Right hindlimb (tissue), 1 donor: ENCODE data around the gene CDH13.
A peak's percentile ranks its signal among the peaks of the same experiment; 100 is the strongest.

Experiments
- DNase-seq: peaks from one replicate; pipeline ENCODE4 v3.0.0-alpha.2; 2018

CDH13 gene

DNA sequence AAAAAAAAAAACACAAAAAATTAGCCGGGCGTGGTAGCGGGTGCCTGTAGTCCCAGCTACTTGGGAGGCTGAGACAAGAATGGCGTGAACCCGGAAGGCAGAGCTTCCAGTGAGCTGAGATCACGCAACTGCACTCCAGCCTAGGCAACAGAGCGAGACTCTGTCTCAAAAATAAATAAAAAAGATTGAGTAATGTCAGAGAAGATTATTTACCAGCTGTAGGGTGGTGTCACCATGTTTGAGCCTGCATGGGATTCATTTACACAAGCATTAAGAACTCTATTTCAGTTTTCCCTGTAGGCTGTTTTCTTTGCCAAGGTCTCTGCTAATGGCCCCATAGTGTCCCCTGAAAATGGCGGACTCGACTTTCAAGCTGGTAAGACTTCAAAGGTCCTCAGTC, 575.0 kb downstream of the CDH13 start:
- DNase-seq, result no peak

DNA sequence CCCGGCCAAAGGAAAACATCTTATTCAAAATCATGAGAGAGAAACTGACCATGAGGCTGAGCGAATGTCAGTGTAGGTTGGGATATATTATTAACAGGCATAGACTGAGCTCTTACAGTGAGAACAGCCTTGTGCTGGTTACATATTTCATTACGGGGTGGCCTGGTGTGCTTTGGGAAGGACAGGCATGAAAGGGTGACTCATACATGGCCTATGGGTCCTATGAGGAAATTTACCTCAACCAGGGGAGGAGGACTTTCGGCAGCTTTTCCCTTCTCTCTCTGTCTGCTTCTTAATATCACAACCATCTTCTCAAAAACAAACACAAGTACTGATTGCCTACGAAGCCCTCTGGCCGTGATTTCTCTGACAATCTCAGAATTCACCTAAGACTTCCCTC, 579.1 kb downstream of the CDH13 start:
- no peak for DNase-seq

DNA sequence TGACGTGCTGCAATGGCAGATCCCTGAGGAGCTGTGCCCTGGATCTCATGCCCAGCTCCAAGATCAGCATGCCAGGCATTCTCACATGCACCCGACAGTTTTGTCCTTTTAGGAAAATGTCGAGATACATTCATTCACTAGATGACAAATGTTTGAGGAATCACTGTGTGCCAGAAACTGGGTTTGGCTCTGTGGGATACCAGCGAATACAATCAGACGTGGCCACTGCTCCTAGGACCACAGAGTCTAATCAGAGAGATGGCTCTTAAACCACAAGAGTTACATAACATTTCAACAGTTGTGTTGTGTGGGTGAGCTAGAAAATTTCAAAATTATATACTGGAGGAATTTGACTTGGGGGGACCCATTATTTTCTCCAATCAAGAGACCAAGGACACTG, 579.7 kb downstream of the CDH13 start:
- no peak for DNase-seq

DNA sequence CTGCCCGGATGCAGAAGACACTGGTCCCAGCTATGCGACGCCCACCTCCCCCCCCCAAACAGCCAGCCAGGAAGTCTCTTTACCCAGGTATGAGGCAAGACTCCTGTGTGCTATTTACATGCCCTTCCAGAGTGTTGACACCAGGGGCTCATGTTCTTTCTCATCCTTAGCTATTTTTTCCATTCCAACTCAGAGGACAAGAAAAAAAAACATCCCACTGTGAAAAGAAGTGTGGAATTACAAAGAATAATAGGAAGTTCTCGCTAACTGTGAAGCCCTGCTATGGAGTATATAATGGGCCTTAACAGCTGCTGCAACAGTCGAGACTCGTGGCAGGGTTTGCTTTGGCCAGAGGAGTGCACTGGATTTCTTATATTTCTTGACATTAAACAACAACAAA, 584.9 kb downstream of the CDH13 start:
- no peak for DNase-seq

- no peak for DNase-seq
Observed at GRCh38 chr16:83212301-83212841, 585.6 kb downstream of the CDH13 start.

GRCh38 chr16:83214671-83215070, 587.9 kb downstream of the CDH13 start:
- no peak for DNase-seq

DNA sequence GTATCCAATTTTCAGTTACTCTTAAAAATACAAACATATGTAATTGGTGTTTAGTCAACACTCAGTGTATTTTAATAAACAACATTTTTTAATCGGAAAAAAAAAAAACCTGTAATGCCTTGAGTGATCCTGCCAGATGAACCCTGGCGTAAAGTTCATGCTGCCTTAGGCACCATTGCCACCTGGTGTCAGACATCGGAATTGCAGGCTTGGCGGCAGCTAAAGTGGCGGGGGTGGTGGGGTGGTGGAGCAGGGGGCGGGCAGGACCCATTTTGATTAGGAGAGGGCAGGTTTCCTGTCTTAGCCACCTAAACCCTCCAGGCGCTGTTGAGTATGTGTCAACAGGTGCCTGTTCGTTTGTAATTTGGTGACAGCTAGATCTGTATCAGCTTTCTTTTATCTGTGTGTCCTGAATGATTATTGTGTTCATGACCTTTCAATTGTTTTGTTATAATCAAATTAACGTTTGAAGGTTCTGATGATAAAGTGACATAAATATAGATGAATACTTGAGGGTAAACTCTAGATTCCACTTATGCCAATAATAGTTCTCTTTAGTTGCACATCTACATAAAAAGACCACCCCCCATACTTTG, 588.7 kb downstream of the CDH13 start:
- DNase-seq, result no peak

- DNase-seq, result no peak
Observed at GRCh38 chr16:83219285-83219684, 592.5 kb downstream of the CDH13 start.

- no peak for DNase-seq
Observed at GRCh38 chr16:83220066-83220465, 593.3 kb downstream of the CDH13 start.

DNA sequence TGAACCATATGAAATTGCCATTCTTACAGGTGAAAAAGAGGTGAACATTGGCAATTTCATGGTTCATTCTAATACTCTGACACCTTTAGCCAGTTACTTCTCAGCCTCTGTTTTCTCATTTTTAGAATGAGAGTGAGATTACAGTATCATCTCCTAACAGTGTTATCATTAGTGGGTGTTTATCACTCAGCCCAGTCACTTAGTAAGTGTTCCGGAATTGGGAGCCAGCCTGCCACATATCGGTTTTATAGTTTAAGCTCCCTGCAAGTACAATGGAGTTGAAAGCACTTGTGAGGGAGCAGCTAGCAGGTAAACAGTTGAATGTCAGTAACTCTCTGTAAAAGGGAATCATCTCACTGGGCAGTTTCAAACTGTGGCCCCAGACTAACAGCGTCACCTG, 597.9 kb downstream of the CDH13 start:
- DNase-seq, result no peak

DNA sequence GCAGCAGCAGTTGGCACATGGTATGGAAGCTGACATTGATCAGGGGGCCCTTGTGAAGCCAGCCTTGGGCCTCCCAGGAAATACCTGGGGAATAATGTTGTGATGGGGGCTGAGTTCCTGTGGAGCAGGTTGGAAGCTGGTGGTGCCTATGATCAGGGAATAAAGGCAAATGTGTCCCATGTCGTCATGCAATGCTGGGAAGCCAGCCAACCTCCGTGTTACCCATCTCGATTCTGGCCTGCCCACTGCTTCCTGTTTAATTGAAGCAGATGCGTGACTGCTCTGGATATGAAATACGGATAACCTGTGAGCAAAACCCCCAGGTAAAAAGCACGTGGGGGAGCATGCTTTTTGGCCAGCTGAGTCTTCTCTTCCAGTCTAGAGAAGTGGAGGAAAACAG, 600.6 kb downstream of the CDH13 start:
- no peak for DNase-seq

GRCh38 chr16:83231729-83232128, 605.0 kb downstream of the CDH13 start:
- DNase-seq, result no peak

DNA sequence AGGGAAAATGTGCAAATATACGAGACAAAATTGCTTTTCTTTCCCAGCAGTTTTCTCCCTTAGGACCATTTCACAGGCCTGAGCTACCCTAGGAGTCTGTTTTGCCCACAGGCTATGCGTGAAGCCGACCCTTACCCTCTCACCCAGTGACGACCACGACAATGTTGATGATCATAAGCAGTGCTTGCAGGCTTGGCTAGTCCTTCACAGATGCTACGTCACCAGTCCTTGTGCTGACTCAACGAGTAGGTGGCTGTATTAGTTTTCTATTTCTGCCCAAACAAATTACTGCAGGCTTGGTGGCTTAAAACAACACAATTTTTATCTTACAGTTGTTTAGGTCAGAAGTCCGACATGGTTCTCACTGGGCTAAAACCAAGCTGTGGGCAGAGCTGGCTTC, 606.4 kb downstream of the CDH13 start:
- no peak for DNase-seq

- no peak for DNase-seq
Observed at GRCh38 chr16:83238949-83239691, 612.4 kb downstream of the CDH13 start.

- DNase-seq, result no peak
Observed at GRCh38 chr16:83244057-83244456, 617.3 kb downstream of the CDH13 start.

DNA sequence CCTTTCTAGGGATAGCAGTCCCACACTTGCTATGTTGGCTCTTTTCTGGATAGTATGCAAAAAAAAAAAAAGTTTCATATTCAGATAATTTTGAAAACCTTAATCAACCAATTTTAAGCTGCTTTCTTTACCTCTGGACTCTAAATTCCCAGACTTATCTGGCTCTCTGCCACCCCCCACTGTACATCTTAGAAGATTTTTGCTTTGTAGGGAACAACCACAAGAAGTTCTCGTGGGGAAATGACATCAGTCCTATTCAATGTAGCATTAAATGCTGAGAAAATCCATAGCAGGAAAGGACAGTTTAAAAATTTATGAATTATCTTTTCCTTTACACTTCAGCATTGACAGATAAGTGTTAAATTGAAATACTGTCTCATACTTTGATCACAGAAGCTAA, 618.3 kb downstream of the CDH13 start:
- no peak for DNase-seq

- DNase-seq, result no peak
Observed at GRCh38 chr16:83247767-83248372, 621.1 kb downstream of the CDH13 start.

- no peak for DNase-seq
Observed at GRCh38 chr16:83248735-83249463, 622.1 kb downstream of the CDH13 start.

DNA sequence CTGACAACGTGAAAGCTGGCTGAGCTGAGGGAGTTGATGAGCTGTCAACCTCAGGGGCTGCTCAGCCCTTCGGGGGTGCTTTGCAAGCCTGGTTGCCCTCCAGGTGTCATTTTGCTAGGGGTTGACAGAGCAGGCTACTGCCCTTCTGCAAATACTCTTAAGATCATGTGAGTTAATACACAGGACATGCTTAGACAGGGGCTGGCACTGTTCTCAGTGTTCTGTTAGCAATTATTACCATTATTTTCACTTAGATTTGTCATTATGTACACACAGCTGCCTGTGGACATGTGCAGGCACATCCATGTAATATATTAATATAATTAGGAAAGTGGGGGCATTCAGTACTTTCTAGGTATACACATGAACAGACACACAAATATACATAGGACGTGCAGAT, 626.8 kb downstream of the CDH13 start:
- DNase-seq, result no peak

DNA sequence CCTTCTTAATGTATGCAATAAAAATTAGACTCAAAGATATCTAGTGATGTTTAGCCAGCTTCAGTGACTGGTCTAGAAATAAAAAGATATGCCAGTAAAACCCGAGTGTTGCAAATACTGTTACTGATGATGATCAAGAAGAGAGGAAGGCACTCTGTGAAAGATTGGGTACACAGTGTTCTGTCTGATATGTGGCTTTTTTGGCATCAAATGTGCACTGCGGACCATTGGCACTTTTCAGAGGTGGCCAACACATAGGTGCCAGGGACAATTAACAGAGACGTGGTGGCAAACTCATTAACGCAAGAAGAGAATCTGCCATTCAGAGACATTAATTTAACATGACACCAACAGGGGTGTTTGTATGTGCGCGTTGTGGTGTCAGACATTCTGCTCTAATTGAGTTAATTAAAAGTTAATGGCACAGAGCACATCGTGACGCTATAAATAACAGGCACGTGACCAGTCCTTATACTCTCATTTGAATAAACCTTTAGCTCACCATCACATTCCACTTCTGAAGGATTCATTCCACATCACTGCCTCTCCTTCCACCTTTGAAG, 631.7 kb downstream of the CDH13 start:
- no peak for DNase-seq

DNA sequence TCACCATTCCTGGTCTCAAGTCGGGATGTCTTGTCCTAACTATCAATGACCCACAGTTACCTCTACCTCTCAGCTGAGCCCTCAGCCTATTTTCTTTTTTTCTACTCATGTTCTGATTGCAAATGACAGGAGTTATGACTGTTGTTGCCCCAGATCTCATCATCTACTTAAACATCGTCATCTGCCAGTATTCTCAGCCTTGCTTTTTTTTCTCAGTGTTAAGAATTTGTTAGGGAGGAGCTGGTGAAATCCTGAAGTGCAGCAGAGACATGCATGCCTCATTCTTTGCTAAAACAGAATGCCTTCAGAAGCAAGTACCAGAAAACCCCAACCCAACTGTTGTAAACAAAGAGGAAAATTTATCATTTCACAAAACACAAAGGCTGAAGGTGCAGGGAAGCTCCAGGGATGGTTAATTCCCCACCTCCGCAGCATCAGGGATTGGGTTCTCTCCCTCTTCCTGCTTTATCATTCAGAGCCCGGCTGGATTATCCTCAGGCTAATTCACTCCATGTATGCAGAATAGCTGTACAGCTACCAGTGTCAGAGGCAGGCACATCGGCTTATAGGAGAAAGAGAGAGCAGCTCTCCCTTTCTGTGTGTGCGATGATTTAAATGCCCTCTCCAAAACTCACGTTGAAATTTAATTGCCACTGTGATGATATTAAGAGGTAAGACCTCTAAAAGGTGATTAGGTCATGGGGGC, 640.2 kb downstream of the CDH13 start:
- DNase-seq, result no peak

DNA sequence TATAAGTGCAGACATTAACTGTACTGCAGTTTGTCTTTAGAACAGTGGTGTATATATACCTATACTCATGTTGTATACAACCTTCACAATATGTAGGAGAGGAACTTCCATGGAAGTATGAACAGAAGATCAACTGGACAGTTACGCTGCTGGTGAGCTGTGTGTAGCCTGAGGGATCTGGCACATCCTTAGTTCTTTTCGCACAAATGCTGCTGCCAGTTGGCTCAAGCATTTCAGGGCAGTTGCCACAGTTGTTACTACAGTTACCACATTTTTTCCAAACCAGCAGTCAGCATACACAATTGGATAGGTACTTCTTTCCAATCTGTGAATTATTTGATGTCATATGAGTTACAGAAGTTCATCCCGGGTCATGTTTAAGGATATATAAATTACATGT, 641.4 kb downstream of the CDH13 start:
- DNase-seq, result peak; percentile 49

- no peak for DNase-seq
Observed at GRCh38 chr16:83269048-83269447, 642.3 kb downstream of the CDH13 start.
